CD14-positive monocyte (primary cell): Measurements from ENCODE around the gene OCRL. TPM values are rescaled to one million over a fixed set of nuclear protein-coding genes. Genes with fewer than 3 reads are reported as not detected.

Experiments used
- DNase-seq, 3 donors: peaks; one replicate each; pipeline ENCODE4 v3.0.0-alpha.2; 2011 to 2022
- H2AFZ ChIP-seq: 2 replicates; pipeline ENCODE4 v1.6.0; 2012; ENCODE audit warnings: mild to moderate bottlenecking, low read depth, low read length, inconsistent platforms; ENCODE audit not compliant: insufficient read depth, poor library complexity, severe bottlenecking
- H3K27ac ChIP-seq, 2 donors: 1 replicate in 1 of 2; 2 replicates in 1 of 2; pipeline ENCODE4 v1.5.1; 2012 to 2013; ENCODE audit warnings: low read length in 2 of 2, control low read depth in 1 of 2, inconsistent platforms in 1 of 2, low read depth in 1 of 2, mild to moderate bottlenecking in 1 of 2
- H3K27me3 ChIP-seq, 2 donors: one replicate each; pipeline versions ENCODE4 v1.6.0 to v1.6.1; 2011 to 2013; ENCODE audit warnings: low read length in 2 of 2; ENCODE audit not compliant: control insufficient read depth in 2 of 2, insufficient read depth in 2 of 2
- H3K36me3 ChIP-seq, 2 donors: replicated peaks in 1 of 2; 1 replicate in 1 of 2; 2 replicates in 1 of 2; pipeline versions ENCODE4 v1.5.1 to v1.6.1; 2012 to 2013; ENCODE audit warnings: low read length in 2 of 2, control low read depth in 1 of 2, inconsistent platforms in 1 of 2, mild to moderate bottlenecking in 1 of 2; ENCODE audit not compliant: insufficient read depth in 2 of 2, control insufficient read depth in 1 of 2
- H3K4me1 ChIP-seq, 2 donors: 1 replicate in 1 of 2; 2 replicates in 1 of 2; pipeline versions ENCODE4 v1.5.1 to v1.6.1; 2012 to 2013; ENCODE audit warnings: low read length in 2 of 2, control low read depth in 1 of 2, inconsistent platforms in 1 of 2, mild to moderate bottlenecking in 1 of 2, moderate library complexity in 1 of 2; ENCODE audit not compliant: insufficient read depth in 2 of 2, control insufficient read depth in 1 of 2
- H3K4me2 ChIP-seq: replicated peaks from 2 replicates; pipeline ENCODE3; 2012; ENCODE audit warnings: low read length, moderate library complexity, mild to moderate bottlenecking; ENCODE audit not compliant: poor library complexity, severe bottlenecking; ENCODE audit errors: extremely low read depth
- H3K4me3 ChIP-seq, 3 experiments: fragments of 200-600 bp in 1 of 3; sonication (generic) in 1 of 3; replicated peaks in 1 of 3; 1 replicate in 2 of 3; 2 replicates in 1 of 3; pipeline ENCODE4 v1.5.1; 2011 to 2013; ENCODE audit warnings: low read length in 3 of 3, mild to moderate bottlenecking in 3 of 3, control low read depth in 2 of 3, low read depth in 2 of 3, inconsistent platforms in 1 of 3, moderate library complexity in 1 of 3
- H3K79me2 ChIP-seq: 2 replicates; pipeline ENCODE4 v1.6.0; 2012; ENCODE audit warnings: mild to moderate bottlenecking, control low read depth, inconsistent platforms, low read length, moderate library complexity; ENCODE audit not compliant: insufficient read depth
- H3K9ac ChIP-seq: 2 replicates; pipeline ENCODE4 v1.6.0; 2017; ENCODE audit warnings: low read length, mild to moderate bottlenecking; ENCODE audit not compliant: insufficient read depth, poor library complexity, severe bottlenecking
- H3K9me3 ChIP-seq, 2 donors: replicated peaks in 1 of 2; 1 replicate in 1 of 2; 2 replicates in 1 of 2; pipeline versions ENCODE4 v1.5.1 to v1.6.1; 2012 to 2013; ENCODE audit warnings: low read length in 2 of 2, control low read depth in 1 of 2; ENCODE audit not compliant: control insufficient read depth in 1 of 2, insufficient read depth in 1 of 2
- H4K20me1 ChIP-seq: 2 replicates; pipeline ENCODE4 v1.6.0; 2012; ENCODE audit warnings: mild to moderate bottlenecking, low read length, control low read depth, moderate library complexity; ENCODE audit not compliant: insufficient read depth
- H3K27ac Mint-ChIP-seq, 7 donors: one replicate each; pipeline ENCODE4 v1.8.0; 2020; ENCODE audit warnings: mild to moderate bottlenecking in 7 of 7, mixed read lengths in 7 of 7, moderate library complexity in 6 of 7, inconsistent platforms in 2 of 7
- H3K27me3 Mint-ChIP-seq, 3 donors: one replicate each; pipeline ENCODE4 v1.8.0; 2021 to 2022; ENCODE audit warnings: low read depth in 3 of 3, mild to moderate bottlenecking in 3 of 3, mixed read lengths in 3 of 3, moderate library complexity in 3 of 3, inconsistent platforms in 1 of 3
- H3K36me3 Mint-ChIP-seq, 2 donors: one replicate each; pipeline ENCODE4 v1.8.0; 2020; ENCODE audit warnings: mixed read lengths in 2 of 2, inconsistent platforms in 1 of 2, mild to moderate bottlenecking in 1 of 2
- H3K4me1 Mint-ChIP-seq: one replicate; pipeline ENCODE4 v1.8.0; 2020; ENCODE audit warnings: mild to moderate bottlenecking, mixed read lengths
- H3K4me3 Mint-ChIP-seq, 2 donors: one replicate each; pipeline ENCODE4 v1.8.0; 2020; ENCODE audit warnings: mild to moderate bottlenecking in 2 of 2, mixed read lengths in 2 of 2, moderate library complexity in 1 of 2
- H3K9me3 Mint-ChIP-seq, 7 donors: one replicate each; pipeline ENCODE4 v1.8.0; 2020 to 2022; ENCODE audit warnings: mixed read lengths in 7 of 7, mild to moderate bottlenecking in 6 of 7, moderate library complexity in 6 of 7, inconsistent platforms in 2 of 7
- WGBS: methylation state at CpG from one replicate; pipeline ENCODE4 v1.1.5; 2013; ENCODE audit warnings: missing lambda C conversion rate; ENCODE audit not compliant: insufficient coverage; 5-methylcytosine and 5-hydroxymethylcytosine counted together
- intact Hi-C, 2 donors: fragments of 100-400 bp; cut with micrococcal nuclease; formaldehyde crosslinking; loops; one replicate each; pipeline versions ENCODE4 v1.15.0 to v1.15.1; 2023
- polyA plus RNA-seq, 3 donors: library from polyadenylated mRNA; depleted of rRNA in 1 of 3; unstranded in 2 of 3; stranded (reverse) in 1 of 3; fragments of 300-500 nt in 2 of 3; fragments of >200 nt in 1 of 3; fragmentation: Illumina TruSeq in 2 of 3; gene quantifications; 1 replicate in 2 of 3; 2 replicates in 1 of 3; pipeline ENCODE4 v1.2.3, GENCODE V29; 2012 to 2021
- TF ChIP-seq, protein P1 (sequence below): fragments of 200-600 bp; IDR thresholded peaks from one replicate; pipeline ENCODE4 v1.8.0; 2022; ENCODE audit warnings: antibody characterized with exemption, mild to moderate bottlenecking

Gene OCRL
- polyA plus RNA-seq, 3 donors = 1.8 to 11.2 (median 2.4) TPM

DNA sequence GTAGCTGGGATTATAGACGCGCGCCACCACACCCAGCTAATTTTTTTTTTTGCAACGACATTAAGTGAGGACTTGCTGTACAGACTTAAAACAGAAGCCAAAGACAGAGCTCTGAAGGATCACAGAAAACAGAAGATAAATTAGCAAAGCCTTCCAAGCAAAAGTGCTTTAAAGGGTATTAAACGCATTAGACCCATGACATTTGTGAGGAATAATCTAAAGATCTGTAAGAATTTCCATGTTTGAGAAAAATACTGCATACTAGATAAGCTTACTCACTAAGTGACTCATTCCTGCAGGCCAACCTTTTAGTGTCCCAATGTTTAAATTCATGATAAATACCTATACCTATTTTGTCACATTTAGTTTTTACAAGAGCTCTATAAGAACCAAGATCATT is 44.2 kb upstream of the OCRL start:
- no peaks in the 10 kb centered on the region for H3K36me3 ChIP-seq
- no peak overlapping the region for H3K4me3 ChIP-seq
- TF ChIP-seq, protein P1, sequence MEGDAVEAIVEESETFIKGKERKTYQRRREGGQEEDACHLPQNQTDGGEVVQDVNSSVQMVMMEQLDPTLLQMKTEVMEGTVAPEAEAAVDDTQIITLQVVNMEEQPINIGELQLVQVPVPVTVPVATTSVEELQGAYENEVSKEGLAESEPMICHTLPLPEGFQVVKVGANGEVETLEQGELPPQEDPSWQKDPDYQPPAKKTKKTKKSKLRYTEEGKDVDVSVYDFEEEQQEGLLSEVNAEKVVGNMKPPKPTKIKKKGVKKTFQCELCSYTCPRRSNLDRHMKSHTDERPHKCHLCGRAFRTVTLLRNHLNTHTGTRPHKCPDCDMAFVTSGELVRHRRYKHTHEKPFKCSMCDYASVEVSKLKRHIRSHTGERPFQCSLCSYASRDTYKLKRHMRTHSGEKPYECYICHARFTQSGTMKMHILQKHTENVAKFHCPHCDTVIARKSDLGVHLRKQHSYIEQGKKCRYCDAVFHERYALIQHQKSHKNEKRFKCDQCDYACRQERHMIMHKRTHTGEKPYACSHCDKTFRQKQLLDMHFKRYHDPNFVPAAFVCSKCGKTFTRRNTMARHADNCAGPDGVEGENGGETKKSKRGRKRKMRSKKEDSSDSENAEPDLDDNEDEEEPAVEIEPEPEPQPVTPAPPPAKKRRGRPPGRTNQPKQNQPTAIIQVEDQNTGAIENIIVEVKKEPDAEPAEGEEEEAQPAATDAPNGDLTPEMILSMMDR = no peak
- no peak overlapping the region for H2AFZ ChIP-seq
- H3K27ac ChIP-seq = no peak overlapping the region
- WGBS = no CpG with 5 or more reads among the region's 5 CpGs
- no peaks in the 10 kb centered on the region for H3K4me1 ChIP-seq
- Mint-ChIP-seq H3K4me3 (no peak overlapping the region), H3K27me3 (no peaks in the 10 kb centered on the region), H3K27ac (no peak overlapping the region), H3K36me3 (no peaks in the 10 kb centered on the region), H3K4me1 (no peaks in the 10 kb centered on the region), H3K9me3 (no peaks in the 10 kb centered on the region)
- no peak overlapping the region for H3K9ac ChIP-seq
- intact Hi-C loops = no loop called here
- H3K79me2 ChIP-seq = no peaks in the 10 kb centered on the region
- DNase-seq = no peak
- no peaks in the 10 kb centered on the region for H3K27me3 ChIP-seq
- H3K9me3 ChIP-seq = no peaks in the 10 kb centered on the region
- no peaks in the 10 kb centered on the region for H4K20me1 ChIP-seq
- no peak overlapping the region for H3K4me2 ChIP-seq

DNA sequence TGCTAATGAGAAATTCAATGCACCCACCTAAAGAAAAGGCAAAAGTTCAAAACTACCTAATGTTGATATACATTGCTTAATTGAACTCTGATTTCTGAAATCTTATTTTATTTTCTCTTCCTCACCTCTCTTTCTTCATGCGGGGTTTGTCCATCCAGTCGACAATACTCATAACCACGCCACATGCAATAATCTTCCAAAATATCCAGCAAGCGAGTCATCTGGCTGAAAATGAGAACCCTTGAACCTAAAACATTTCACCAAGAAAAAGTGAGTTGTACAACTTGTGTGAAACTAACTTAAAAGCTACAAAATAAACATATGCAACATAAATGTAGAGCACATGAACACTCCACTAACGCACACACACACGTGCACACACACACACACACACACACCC is 43.4 kb upstream of the OCRL start:
- intact Hi-C loops = no loop called here
- no peak overlapping the region for H2AFZ ChIP-seq
- no peaks in the 10 kb centered on the region for H3K4me1 Mint-ChIP-seq
- no peaks in the 10 kb centered on the region for H3K36me3 Mint-ChIP-seq
- no peaks in the 10 kb centered on the region for H3K9me3 ChIP-seq
- TF ChIP-seq, protein P1 = no peak
- H4K20me1 ChIP-seq = no peaks in the 10 kb centered on the region
- H3K4me2 ChIP-seq = no peak overlapping the region
- H3K4me3 Mint-ChIP-seq = no peak overlapping the region
- no peak overlapping the region for H3K27ac Mint-ChIP-seq
- DNase-seq = no peak
- no peak overlapping the region for H3K9ac ChIP-seq
- no peaks in the 10 kb centered on the region for H3K4me1 ChIP-seq
- WGBS = no CpG with 5 or more reads among the region's 6 CpGs
- H3K27me3 ChIP-seq = no peaks in the 10 kb centered on the region
- H3K9me3 Mint-ChIP-seq = no peaks in the 10 kb centered on the region
- no peaks in the 10 kb centered on the region for H3K79me2 ChIP-seq
- no peak overlapping the region for H3K27ac ChIP-seq
- H3K4me3 ChIP-seq = no peak overlapping the region
- no peaks in the 10 kb centered on the region for H3K36me3 ChIP-seq
- no peaks in the 10 kb centered on the region for H3K27me3 Mint-ChIP-seq
